ENCODE measurements around the gene PLEK. TPM values are rescaled to one million over a fixed set of nuclear protein-coding genes. Genes with fewer than 3 reads are reported as not detected.

Gene PLEK
- total and polyA plus RNA-seq, 2 of the 13 experiments (the other 11 are each of a cell fraction or from before 2014, with no cell fraction given), result not detected

- TF ChIP-seq ZNF510 (CRISPR knock-in tag; IDR thresholded peaks at IDR 0.05; ENCODE audit: low read depth), result no peak
- no peak for TF ChIP-seq ZFP82 (CRISPR knock-in tag; IDR thresholded peaks at IDR 0.05; ENCODE audit: borderline replicate concordance)
- no peak for TF ChIP-seq ZNF770 (CRISPR knock-in tag; IDR thresholded peaks at IDR 0.05)
- TF ChIP-seq E2F1 (CRISPR knock-in tag; IDR thresholded peaks at IDR 0.05), result no peak
- no peak for TF ChIP-seq NCOR1 (IDR thresholded peaks at IDR 0.05; ENCODE audit: borderline replicate concordance, low read length)
- no peak for TF ChIP-seq ZFP36L2 (CRISPR knock-in tag; IDR thresholded peaks at IDR 0.05)
- DNase-seq (ENCODE audit: low spot score), result no peak
- POLR2A ChIA-PET, result no interaction called here
- Histone ChIP-seq H3K79me2 (ENCODE audit: insufficient read depth, low read length) (no peaks in the 10 kb centered on the region), H3K9ac (ENCODE audit: insufficient read depth, low read depth, low read length) (no peak overlapping the region), H3K36me3 (replicated peaks in 1 of 2; ENCODE audit: control insufficient read depth in 1 of 2, insufficient read depth in 2 of 2, low read length in 2 of 2) (no peaks in the 10 kb centered on the region), H3K4me2 (ENCODE audit: low read depth, low read length) (no peak overlapping the region), H4K20me1 (ENCODE audit: insufficient read depth, low read length) (no peaks in the 10 kb centered on the region; the same call in 1 of the 2 replicates), H3K9me3 (ENCODE audit: low read length) (no peaks in the 10 kb centered on the region), H2AFZ (ENCODE audit: low read length) (no peak overlapping the region), H3K27ac (ENCODE audit: extremely low read length, insufficient read depth, low read length) (no peak overlapping the region), H3K4me3 (replicated peaks in 1 of 3; ENCODE audit: insufficient read depth in 1 of 3, low read depth in 2 of 3, low read length in 3 of 3) (no peak overlapping the region), H3K27me3 (ENCODE audit: control insufficient read depth in 1 of 2, insufficient read depth in 2 of 2, low read length in 2 of 2) (peaks cover 0 to 11% of the 10 kb centered on the region in 2 experiments; a peak in 3 of 5 replicates), H3K4me1 (ENCODE audit: insufficient read depth, low read length) (no peaks in the 10 kb centered on the region)
- BruUV-seq (replicated peaks), result no TSS peak
- ATAC-seq, result no peak
- in situ Hi-C loops (cut with HindIII; ENCODE audit: extremely low pct_ligation_motif_present, low pct_unique_long_range_greater_than_20kb), result no loop called here
- intact Hi-C loops (cut with micrococcal nuclease; ENCODE audit: unreplicated experiment), result no loop called here
- no peak for FAIRE-seq
- 0% methylated on average over 3 of the region's 3 CpGs for WGBS (ENCODE audit: low lambda C conversion rate)
- CTCF ChIA-PET (ENCODE audit: low intra/inter-chr PET ratio, low total read pairs), result no interaction called here
Measured at GRCh38 chr2:68325056-68325455, 40.0 kb upstream of the PLEK start.

Measured in HepG2 (cell line).